Breast epithelium (tissue), 4 donors: Measurements from ENCODE around the gene HS6ST3. TPM values are rescaled to one million over a fixed set of nuclear protein-coding genes. Genes with fewer than 3 reads are reported as not detected.

Experiments
- DNase-seq, 2 donors: peaks; one replicate each; pipeline ENCODE4 v3.0.0-alpha.2; 2019; ENCODE audit warnings: low spot score in 2 of 2
- H3K27ac ChIP-seq, 2 donors: fragments of 200-600 bp; sonication (generic) in 1 of 2; one replicate each; pipeline ENCODE4 v1.5.1; 2016 to 2019; ENCODE audit warnings: mild to moderate bottlenecking in 1 of 2
- H3K27me3 ChIP-seq, 2 donors: fragments of 200-600 bp; sonication (generic) in 1 of 2; one replicate each; pipeline versions ENCODE4 v1.5.1 to v1.6.0; 2017 to 2019; ENCODE audit warnings: control low read depth in 1 of 2, mild to moderate bottlenecking in 1 of 2
- H3K36me3 ChIP-seq: fragments of 200-600 bp; one replicate; pipeline ENCODE4 v1.5.1; 2019
- H3K4me1 ChIP-seq, 2 donors: fragments of 200-600 bp; sonication (generic); one replicate each; pipeline ENCODE4 v1.5.1; 2016 to 2019; ENCODE audit warnings: control low read depth in 1 of 2
- H3K4me3 ChIP-seq, 3 donors: fragments of 200-600 bp; sonication (generic); 1 replicate in 2 of 3; 2 replicates in 1 of 3; pipeline ENCODE4 v1.5.1; 2016 to 2019; ENCODE audit warnings: mild to moderate bottlenecking in 3 of 3, moderate library complexity in 2 of 3
- H3K9me3 ChIP-seq, 2 donors: fragments of 200-600 bp; sonication (generic) in 1 of 2; one replicate each; pipeline ENCODE4 v1.5.1; 2016 to 2019; ENCODE audit warnings: control low read depth in 1 of 2
- CTCF ChIP-seq, 3 donors: fragments of 450-650 bp; IDR thresholded peaks; one replicate each; pipeline ENCODE4 v1.5.1; 2016 to 2017; ENCODE audit warnings: antibody characterized with exemption in 3 of 3, mild to moderate bottlenecking in 3 of 3, moderate library complexity in 3 of 3
- POLR2A ChIP-seq: fragments of 450-650 bp; IDR thresholded peaks from one replicate; pipeline ENCODE4 v1.6.1; 2016; ENCODE audit warnings: antibody characterized with exemption, mild to moderate bottlenecking, moderate library complexity
- POLR2AphosphoS5 ChIP-seq, 3 donors: sonication (generic); formaldehyde crosslinking; IDR thresholded peaks; one replicate each; pipeline ENCODE4 v1.6.1; 2017; ENCODE audit warnings: antibody characterized with exemption in 3 of 3
- intact Hi-C: fragments of 100-400 bp; cut with DNase I; formaldehyde crosslinking; loops from one replicate; pipeline ENCODE4 v1.15.1; 2023; ENCODE audit warnings: low total_unique reads
- total RNA-seq, 3 donors: library from RNA; depleted of rRNA; stranded (reverse); fragments of >200 nt; gene quantifications; one replicate each; pipeline ENCODE4 v1.1.0, GENCODE V29; 2016

Gene HS6ST3
- total RNA-seq, 3 donors from 2014 or later: under 0.01 to 1.3 (median 0.59) TPM

GRCh38 chr13:96426167-96426566 is 336.3 kb downstream of the HS6ST3 start:
- DNase-seq: no peak
- intact Hi-C loops: no loop called here
- Histone ChIP-seq H3K27me3 (no peaks in the 10 kb centered on the region), H3K36me3 (no peaks in the 10 kb centered on the region), H3K4me1 (no peaks in the 10 kb centered on the region), H3K9me3 (no peaks in the 10 kb centered on the region), H3K27ac (no peak overlapping the region), H3K4me3 (no peak overlapping the region)
- no peak for TF ChIP-seq POLR2AphosphoS5 (IDR thresholded peaks at IDR 0.05)
- no peak for TF ChIP-seq POLR2A
- no peak for TF ChIP-seq CTCF (IDR thresholded peaks at IDR 0.05)

GRCh38 chr13:96428911-96429310 is 339.0 kb downstream of the HS6ST3 start:
- no peaks in the 10 kb centered on the region for H3K36me3 ChIP-seq
- H3K9me3 ChIP-seq: no peaks in the 10 kb centered on the region
- DNase-seq: no peak
- H3K27ac ChIP-seq: no peak overlapping the region
- intact Hi-C loops: no loop called here
- no peaks in the 10 kb centered on the region for H3K4me1 ChIP-seq
- H3K27me3 ChIP-seq: no peaks in the 10 kb centered on the region
- no peak for TF ChIP-seq CTCF (IDR thresholded peaks at IDR 0.05)
- H3K4me3 ChIP-seq: no peak overlapping the region

GRCh38 chr13:96431044-96431581 is 341.2 kb downstream of the HS6ST3 start:
- Histone ChIP-seq H3K9me3 (no peaks in the 10 kb centered on the region), H3K27ac (no peak overlapping the region), H3K4me1 (no peaks in the 10 kb centered on the region), H3K4me3 (no peak overlapping the region), H3K36me3 (no peaks in the 10 kb centered on the region), H3K27me3 (no peaks in the 10 kb centered on the region)
- TF ChIP-seq CTCF (IDR thresholded peaks at IDR 0.05): no peak
- TF ChIP-seq POLR2A: no peak
- TF ChIP-seq POLR2AphosphoS5 (IDR thresholded peaks at IDR 0.05): no peak
- intact Hi-C loops: loop anchor here (2.0 kb wide), 1 partner anchor 40 kb away; no protein-coding TSS in a partner anchor
- no peak for DNase-seq

GRCh38 chr13:96444676-96445075 is 354.8 kb downstream of the HS6ST3 start:
- Histone ChIP-seq H3K9me3 (no peaks in the 10 kb centered on the region), H3K4me1 (no peaks in the 10 kb centered on the region), H3K27me3 (no peaks in the 10 kb centered on the region), H3K27ac (no peak overlapping the region), H3K4me3 (no peak overlapping the region), H3K36me3 (no peaks in the 10 kb centered on the region)
- intact Hi-C loops: no loop called here
- TF ChIP-seq POLR2AphosphoS5 (IDR thresholded peaks at IDR 0.05): no peak
- no peak for TF ChIP-seq CTCF (IDR thresholded peaks at IDR 0.05)
- no peak for TF ChIP-seq POLR2A
- DNase-seq: no peak

- no peaks in the 10 kb centered on the region for H3K36me3 ChIP-seq
- H3K9me3 ChIP-seq: no peaks in the 10 kb centered on the region
- no peak overlapping the region for H3K27ac ChIP-seq
- no peak for DNase-seq
- no peaks in the 10 kb centered on the region for H3K4me1 ChIP-seq
- H3K27me3 ChIP-seq: no peaks in the 10 kb centered on the region
- H3K4me3 ChIP-seq: no peak overlapping the region
- TF ChIP-seq POLR2A (no peak), POLR2AphosphoS5 (IDR thresholded peaks at IDR 0.05) (no peak), CTCF (IDR thresholded peaks at IDR 0.05) (no peak)
- intact Hi-C loops: no loop called here
These were observed 360.0 kb downstream of the HS6ST3 start for GRCh38 chr13:96449920-96450319.
